GM12878 (cell line): ENCODE data around the gene GSC2. TPM values are rescaled to one million over a fixed set of nuclear protein-coding genes. Genes with fewer than 3 reads are reported as not detected.

Experiments
- ATAC-seq: fragments of 200-7000 bp; cut with Tn5 transposase; 3 replicates; pipeline ENCODE4 v1.9.1; 2020; ENCODE audit warnings: mild to moderate bottlenecking, moderate library complexity
- BruUV-seq: library from RNA; stranded (reverse); fragments of 400-500 nt; replicated peaks from 2 replicates; lab custom pipeline; 2021; lab: Mats Ljungman, UMichigan
- CTCF ChIA-PET: fragments of 300-600 bp; sonication (Branson Sonifier 250); formaldehyde crosslinking; extraction: SDS; loops from one replicate; lab custom pipeline; 2021; ENCODE audit warnings: inconsistent platforms; lab: Yijun Ruan, JAX
- POLR2A ChIA-PET: fragments of 350-600 bp; formaldehyde crosslinking; extraction: SDS; loops from one replicate; lab custom pipeline; 2021; ENCODE audit warnings: inconsistent platforms; lab: Charles Lee
- RAD21 ChIA-PET: fragments of 300-600 bp; sonication (Branson Sonifier 250); formaldehyde crosslinking; loops from one replicate; lab custom pipeline; 2023; ENCODE audit warnings: antibody characterized with exemption; ENCODE audit not compliant: unreplicated experiment; lab: Charles Lee
- SMC1A ChIA-PET: fragments of 300-600 bp; sonication (Branson Sonifier 250); formaldehyde crosslinking; loops from one replicate; lab custom pipeline; 2023; ENCODE audit not compliant: unreplicated experiment, uncharacterized antibody; lab: Charles Lee
- DNase-seq: peaks from one replicate; pipeline ENCODE4 v3.0.0-alpha.2; 2011; ENCODE audit warnings: low read depth, low spot score
- FAIRE-seq: peaks from 3 replicates; lab custom pipeline; 2011; peaks lifted over from hg19 to GRCh38; lab: Jason Lieb, UNC
- H2AFZ ChIP-seq: 2 replicates; pipeline ENCODE4 v1.6.0; 2011; ENCODE audit warnings: low read depth, low read length, control low read depth; ENCODE audit not compliant: control insufficient read depth
- H3K27ac ChIP-seq: 2 replicates; pipeline ENCODE4 v1.5.1; 2011; ENCODE audit warnings: control low read depth; ENCODE audit not compliant: control insufficient read depth, insufficient read depth
- H3K27me3 ChIP-seq, 2 experiments: replicated peaks in 1 of 2; 2 replicates each; pipeline versions ENCODE4 v1.6.0 to v1.6.1; 2011; ENCODE audit warnings: low read length in 1 of 2; ENCODE audit not compliant: control insufficient read depth in 2 of 2, insufficient read depth in 2 of 2
- H3K36me3 ChIP-seq, 2 experiments: 2 replicates each; pipeline ENCODE4 v1.5.1; 2011; ENCODE audit warnings: low read length in 1 of 2; ENCODE audit not compliant: control insufficient read depth in 2 of 2, insufficient read depth in 2 of 2
- H3K4me1 ChIP-seq: 2 replicates; pipeline ENCODE4 v1.6.1; 2011; ENCODE audit warnings: mild to moderate bottlenecking, low read length, moderate library complexity, mixed read lengths; ENCODE audit not compliant: control insufficient read depth, insufficient read depth
- H3K4me2 ChIP-seq: 2 replicates; pipeline ENCODE4 v1.6.0; 2011; ENCODE audit warnings: control low read depth; ENCODE audit not compliant: control insufficient read depth, insufficient read depth
- H3K4me3 ChIP-seq: fragments of 200-600 bp; sonication (generic); 2 replicates; pipeline ENCODE4 v1.5.1; 2016
- H3K79me2 ChIP-seq: 2 replicates; pipeline ENCODE4 v1.6.0; 2011; ENCODE audit warnings: low read length; ENCODE audit not compliant: control insufficient read depth, insufficient read depth
- H3K9ac ChIP-seq: 2 replicates; pipeline ENCODE4 v1.8.0; 2011; ENCODE audit warnings: low read length, control low read depth, mixed read lengths; ENCODE audit not compliant: control insufficient read depth, insufficient read depth
- H3K9me3 ChIP-seq: replicated peaks from 3 replicates; pipeline ENCODE4 v1.5.1; 2011; ENCODE audit warnings: mild to moderate bottlenecking, low read length; ENCODE audit not compliant: control insufficient read depth, insufficient read depth
- H4K20me1 ChIP-seq: 2 replicates; pipeline ENCODE4 v1.6.0; 2011; ENCODE audit not compliant: control insufficient read depth, insufficient read depth
- BHLHE40 ChIP-seq, 2 experiments: fragments of 450-650 bp in 1 of 2; IDR thresholded peaks; 2 replicates each; pipeline ENCODE4 v1.6.1; 2011 to 2017; ENCODE audit warnings: low read depth in 2 of 2, borderline replicate concordance in 1 of 2, improper control_type of control experiment in 1 of 2, low read length in 1 of 2, mild to moderate bottlenecking in 1 of 2
- EED ChIP-seq: sonication (generic); IDR thresholded peaks from 2 replicates; pipeline ENCODE4 v1.6.1; 2016; ENCODE audit warnings: antibody characterized with exemption, low read depth
- FOXM1 ChIP-seq: IDR thresholded peaks from 2 replicates; pipeline ENCODE4 v1.6.1; 2012; ENCODE audit warnings: low read depth, mild to moderate bottlenecking, inconsistent platforms, low read length, moderate library complexity
- GATAD2B ChIP-seq: fragments of 450-650 bp; conservative IDR thresholded peaks from 2 replicates; pipeline ENCODE4 v1.6.1; 2017; ENCODE audit warnings: low read depth, mild to moderate bottlenecking, moderate library complexity
- HDAC2 ChIP-seq: fragments of 200-600 bp; sonication (generic); IDR thresholded peaks from 2 replicates; pipeline ENCODE4 v1.6.1; 2017
- JUND ChIP-seq: IDR thresholded peaks from 2 replicates; pipeline ENCODE4 v1.6.1; 2012; ENCODE audit warnings: low read depth, mild to moderate bottlenecking, low read length, improper control_type of control experiment, moderate library complexity
- NFYA ChIP-seq: IDR thresholded peaks from 2 replicates; pipeline ENCODE4 v1.6.1; 2011; ENCODE audit warnings: low read depth, mild to moderate bottlenecking, low read length, improper control_type of control experiment, borderline replicate concordance
- POLR2AphosphoS2 ChIP-seq: IDR thresholded peaks from 2 replicates; pipeline ENCODE4 v1.6.1; 2011; ENCODE audit warnings: low read depth, mild to moderate bottlenecking, low read length, improper control_type of control experiment, moderate library complexity
- RAD51 ChIP-seq: fragments of 450-650 bp; IDR thresholded peaks from 2 replicates; pipeline ENCODE4 v1.6.1; 2016; ENCODE audit warnings: moderate library complexity, mild to moderate bottlenecking, inconsistent platforms
- STAT3 ChIP-seq: IDR thresholded peaks from 2 replicates; pipeline ENCODE4 v1.6.1; 2011; ENCODE audit warnings: low read depth, low read length, improper control_type of control experiment
- SUPT20H ChIP-seq: IDR thresholded peaks from 2 replicates; pipeline ENCODE4 v1.6.1; 2011; ENCODE audit warnings: low read depth, mild to moderate bottlenecking, low read length, moderate library complexity, borderline replicate concordance; ENCODE audit not compliant: control insufficient read depth
- TAF1 ChIP-seq: IDR thresholded peaks from 2 replicates; pipeline ENCODE4 v1.6.1; 2011; ENCODE audit warnings: mild to moderate bottlenecking, low read depth, low read length, borderline replicate concordance
- TCF3 ChIP-seq: IDR thresholded peaks from 2 replicates; pipeline ENCODE4 v1.6.1; 2012; ENCODE audit warnings: low read depth, mild to moderate bottlenecking, low read length, borderline replicate concordance; ENCODE audit not compliant: insufficient read depth
- YBX1 ChIP-seq: fragments of 450-650 bp; IDR thresholded peaks from 2 replicates; pipeline ENCODE4 v1.6.1; 2016; ENCODE audit warnings: antibody characterized with exemption
- ZBED1 ChIP-seq: IDR thresholded peaks from 2 replicates; pipeline ENCODE4 v1.6.1; 2016; ENCODE audit warnings: borderline replicate concordance
- WGBS: methylation state at CpG from one replicate; pipeline ENCODE4 v1.1.6; 2016; ENCODE audit warnings: low lambda C conversion rate; ENCODE audit not compliant: insufficient replicate concordance, insufficient coverage; ENCODE audit errors: missing lambda C conversion rate; 5-methylcytosine and 5-hydroxymethylcytosine counted together
- in situ Hi-C: fragments of 300-500 bp; cut with MboI; formaldehyde crosslinking; loops from 9 replicates; pipeline ENCODE4 v1.14.3; 2018; ENCODE audit warnings: mixed read lengths
- intact Hi-C: fragments of 100-400 bp; cut with micrococcal nuclease; formaldehyde crosslinking; loops from one replicate; pipeline ENCODE4 v1.14.2; 2022; ENCODE audit not compliant: unreplicated experiment
- polyA plus RNA-seq, 11 experiments: library from polyadenylated mRNA; depleted of rRNA in 4 of 11; unstranded in 6 of 11; stranded (reverse) in 5 of 11; fragments of >200 nt; fragmentation: Nextera tagmentation in 4 of 11; fragmentation: Illumina TruSeq in 1 of 11; extraction: Ambion mirVana in 4 of 11; extraction: Trizol in 1 of 11; gene quantifications; 1 replicate in 1 of 11; 2 replicates in 10 of 11; pipeline versions ENCODE4 v1.2.1 to v1.2.3, GENCODE V29; 2011 to 2016; ENCODE audit warnings: inconsistent platforms in 2 of 11, missing spikeins in 2 of 11, low read depth in 1 of 11
- total RNA-seq, 4 experiments: library from RNA; depleted of rRNA in 3 of 4; stranded (reverse); fragments of >200 nt in 3 of 4; fragmentation: Illumina TruSeq in 1 of 4; extraction: Trizol in 1 of 4; gene quantifications; 2 replicates each; pipeline versions ENCODE4 v1.2.1 to v1.2.3, GENCODE V29; 2013 to 2021
- TF ChIP-seq, protein P1 (sequence below): fragments of 450-650 bp; IDR thresholded peaks from 2 replicates; pipeline ENCODE4 v1.6.1; 2017; ENCODE audit warnings: mild to moderate bottlenecking

The GSC2 gene
- total and polyA plus RNA-seq, 10 of the 15 experiments (the other 5 are each of a cell fraction or from before 2014, with no cell fraction given), result not detected

DNA sequence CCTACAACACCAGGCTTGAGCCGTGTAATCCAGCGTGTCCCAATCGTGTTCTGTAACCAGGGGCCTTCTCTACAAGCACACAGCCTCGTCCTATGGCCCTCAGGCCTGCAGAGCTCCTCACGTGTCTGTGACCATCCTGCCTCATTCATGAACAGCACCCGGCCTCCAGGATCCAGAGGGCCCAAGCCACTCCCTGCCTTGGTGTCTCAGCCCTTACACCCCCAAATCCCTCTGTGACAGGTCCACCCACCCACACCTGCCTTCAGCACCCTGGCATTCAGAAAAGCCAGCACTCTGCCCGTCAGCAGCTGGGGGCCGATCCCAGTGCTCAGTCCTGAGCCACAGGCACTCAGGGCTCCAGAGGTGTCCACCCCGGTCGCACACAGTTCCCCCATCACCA lies 13.2 kb downstream of the GSC2 start:
- RAD21 ChIA-PET, result no interaction called here
- SMC1A ChIA-PET, result no interaction called here
- CTCF ChIA-PET, result no interaction called here
- POLR2A ChIA-PET, result no interaction called here
- 96% methylated on average over 10 of the region's 10 CpGs for WGBS
- no peak overlapping the region for H2AFZ ChIP-seq
- no peaks in the 10 kb centered on the region for H3K27me3 ChIP-seq
- H4K20me1 ChIP-seq, result no peaks in the 10 kb centered on the region
- no peak for ATAC-seq
- no peak overlapping the region for H3K4me2 ChIP-seq
- intact Hi-C loops (no loop called here), in situ Hi-C loops (no loop called here)
- no peaks in the 10 kb centered on the region for H3K4me1 ChIP-seq
- no peaks in the 10 kb centered on the region for H3K79me2 ChIP-seq
- TF ChIP-seq, protein P1, sequence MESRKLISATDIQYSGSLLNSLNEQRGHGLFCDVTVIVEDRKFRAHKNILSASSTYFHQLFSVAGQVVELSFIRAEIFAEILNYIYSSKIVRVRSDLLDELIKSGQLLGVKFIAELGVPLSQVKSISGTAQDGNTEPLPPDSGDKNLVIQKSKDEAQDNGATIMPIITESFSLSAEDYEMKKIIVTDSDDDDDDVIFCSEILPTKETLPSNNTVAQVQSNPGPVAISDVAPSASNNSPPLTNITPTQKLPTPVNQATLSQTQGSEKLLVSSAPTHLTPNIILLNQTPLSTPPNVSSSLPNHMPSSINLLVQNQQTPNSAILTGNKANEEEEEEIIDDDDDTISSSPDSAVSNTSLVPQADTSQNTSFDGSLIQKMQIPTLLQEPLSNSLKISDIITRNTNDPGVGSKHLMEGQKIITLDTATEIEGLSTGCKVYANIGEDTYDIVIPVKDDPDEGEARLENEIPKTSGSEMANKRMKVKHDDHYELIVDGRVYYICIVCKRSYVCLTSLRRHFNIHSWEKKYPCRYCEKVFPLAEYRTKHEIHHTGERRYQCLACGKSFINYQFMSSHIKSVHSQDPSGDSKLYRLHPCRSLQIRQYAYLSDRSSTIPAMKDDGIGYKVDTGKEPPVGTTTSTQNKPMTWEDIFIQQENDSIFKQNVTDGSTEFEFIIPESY, result no peak
- TF ChIP-seq EED (no peak), POLR2AphosphoS2 (no peak), SUPT20H (no peak), BHLHE40 (IDR thresholded peaks at IDR 0.05; ENCODE audit: borderline replicate concordance in 1 of 2, low read depth in 2 of 2, low read length in 1 of 2) (no peak), HDAC2 (no peak), NFYA (no peak), RAD51 (no peak), FOXM1 (no peak), YBX1 (no peak), TAF1 (no peak), JUND (no peak), TCF3 (no peak), GATAD2B (no peak), ZBED1 (no peak), STAT3 (no peak)
- H3K4me3 ChIP-seq, result no peak overlapping the region
- no peak for FAIRE-seq
- H3K36me3 ChIP-seq, result peaks cover 14 to 19% of the 10 kb centered on the region in 2 experiments
- DNase-seq, result no peak
- no peak overlapping the region for H3K9ac ChIP-seq
- no peaks in the 10 kb centered on the region for H3K9me3 ChIP-seq
- no TSS peak for BruUV-seq
- H3K27ac ChIP-seq, result no peak overlapping the region
